CD4-positive, alpha-beta memory T cell (primary cell): Measurements from ENCODE around the gene AHCYL1. TPM values are rescaled to one million over a fixed set of nuclear protein-coding genes. Genes with fewer than 3 reads are reported as not detected.

Experiments
- CTCF ChIA-PET: fragments of 350-600 bp; sonication (Branson Sonifier 250); formaldehyde crosslinking; loops from one replicate; lab custom pipeline; 2021; ENCODE audit warnings: inconsistent platforms; ENCODE audit not compliant: partially characterized antibody; lab: Charles Lee
- POLR2A ChIA-PET: fragments of 350-600 bp; sonication (Branson Sonifier 250); formaldehyde crosslinking; loops from one replicate; lab custom pipeline; 2021; ENCODE audit not compliant: partially characterized antibody; lab: Charles Lee
- DNase-seq, 5 donors: peaks; one replicate each; pipeline versions ENCODE4 v3.0.0 to v3.0.0-alpha.2; 2020 to 2022; ENCODE audit warnings: mixed read lengths in 1 of 5
- H3K27ac ChIP-seq: one replicate; pipeline ENCODE4 v1.7.0; 2013; ENCODE audit warnings: low read depth, low read length
- H3K27me3 ChIP-seq: 2 replicates; pipeline ENCODE4 v1.7.0; 2013; ENCODE audit warnings: mild to moderate bottlenecking, low read length, moderate library complexity; ENCODE audit not compliant: insufficient read depth
- H3K36me3 ChIP-seq: 2 replicates; pipeline ENCODE4 v1.7.0; 2013; ENCODE audit warnings: mild to moderate bottlenecking, low read length, moderate library complexity; ENCODE audit not compliant: insufficient read depth
- H3K4me1 ChIP-seq: 2 replicates; pipeline ENCODE4 v1.7.0; 2013; ENCODE audit warnings: mild to moderate bottlenecking, low read length, moderate library complexity; ENCODE audit not compliant: insufficient read depth
- H3K4me3 ChIP-seq, 2 donors: one replicate each; pipeline ENCODE4 v1.7.0; 2013; ENCODE audit warnings: low read length in 2 of 2, mild to moderate bottlenecking in 1 of 2
- H3K9me3 ChIP-seq, 2 donors: one replicate each; pipeline ENCODE4 v1.7.0; 2013; ENCODE audit warnings: low read length in 2 of 2, control low read depth in 1 of 2; ENCODE audit not compliant: control insufficient read depth in 1 of 2
- H3K27ac Mint-ChIP-seq, 7 donors: one replicate each; pipeline ENCODE4 v1.8.0; 2020 to 2021; ENCODE audit warnings: mixed read lengths in 7 of 7, mild to moderate bottlenecking in 6 of 7, inconsistent platforms in 3 of 7, moderate library complexity in 3 of 7
- H3K27me3 Mint-ChIP-seq, 2 donors: one replicate each; pipeline ENCODE4 v1.8.0; 2020 to 2021; ENCODE audit warnings: mixed read lengths in 2 of 2
- H3K36me3 Mint-ChIP-seq, 2 donors: one replicate each; pipeline ENCODE4 v1.8.0; 2020 to 2021; ENCODE audit warnings: mixed read lengths in 2 of 2, inconsistent platforms in 1 of 2, mild to moderate bottlenecking in 1 of 2
- H3K4me1 Mint-ChIP-seq, 4 donors: one replicate each; pipeline ENCODE4 v1.8.0; 2020 to 2021; ENCODE audit warnings: mixed read lengths in 4 of 4, mild to moderate bottlenecking in 1 of 4
- H3K4me3 Mint-ChIP-seq, 8 donors: one replicate each; pipeline ENCODE4 v1.8.0; 2020 to 2021; ENCODE audit warnings: mixed read lengths in 8 of 8, mild to moderate bottlenecking in 7 of 8, moderate library complexity in 6 of 8, inconsistent platforms in 3 of 8
- H3K9me3 Mint-ChIP-seq, 8 donors: one replicate each; pipeline ENCODE4 v1.8.0; 2020 to 2021; ENCODE audit warnings: mixed read lengths in 8 of 8, mild to moderate bottlenecking in 5 of 8, inconsistent platforms in 3 of 8, moderate library complexity in 1 of 8
- intact Hi-C: fragments of 100-400 bp; cut with micrococcal nuclease; formaldehyde crosslinking; loops from one replicate; pipeline ENCODE4 v1.15.1; 2023
- polyA plus RNA-seq, 2 donors: library from polyadenylated mRNA; unstranded; fragments of 300-500 nt; fragmentation: Illumina TruSeq; gene quantifications; one replicate each; pipeline ENCODE4 v1.2.3, GENCODE V29; 2021
- total RNA-seq, 2 experiments: library from RNA; stranded (reverse); gene quantifications; one replicate each; pipeline ENCODE4 v1.2.3, GENCODE V29; 2021

The AHCYL1 gene
- total and polyA plus RNA-seq, 4 experiments from 2014 or later = 41.7 to 54.9 (median 44.7) TPM

DNA sequence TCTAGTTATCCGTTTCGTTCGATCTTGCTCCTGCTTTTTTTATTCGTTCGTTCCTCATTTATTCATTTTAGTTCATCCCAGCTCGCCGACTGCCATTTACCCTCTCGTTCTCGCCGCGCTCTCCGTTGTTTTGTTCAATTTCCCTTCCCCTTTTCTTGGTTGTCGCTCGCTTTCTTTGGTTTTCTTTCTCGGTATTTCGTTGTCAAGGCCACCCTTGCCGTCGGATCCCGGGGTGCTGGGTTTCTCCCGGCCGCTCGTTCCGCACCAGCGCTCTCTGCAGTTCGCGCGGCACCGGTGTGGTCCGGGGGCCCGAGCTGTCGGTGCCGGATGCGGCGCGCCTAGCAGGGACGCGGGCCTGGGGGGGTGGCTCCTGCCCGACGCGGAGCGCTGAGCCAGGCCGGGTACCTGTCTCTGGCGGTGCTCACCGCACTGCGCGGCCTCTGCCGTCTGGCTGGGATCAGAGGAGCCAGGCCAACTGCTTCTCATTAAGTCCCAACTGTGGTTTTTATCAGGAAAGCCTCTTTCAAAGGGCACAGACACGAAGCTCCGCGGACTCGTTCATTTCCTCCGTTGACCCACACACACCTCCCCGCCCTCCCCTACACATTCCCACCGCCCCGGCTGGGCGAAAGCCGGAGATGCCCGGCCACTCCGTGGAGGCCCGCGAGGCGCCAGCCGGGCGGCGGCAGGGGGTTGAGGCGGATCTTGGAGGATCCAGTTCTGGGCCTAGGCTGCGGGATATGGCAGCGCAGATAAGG is 84.3 kb downstream of the AHCYL1 start:
- Histone ChIP-seq H3K4me3 (peak overlapping the region in 1 of 2 donors; percentile 11), H3K4me1 (peaks cover 28% of the 10 kb centered on the region), H3K27ac (no peak overlapping the region), H3K27me3 (peaks cover 28% of the 10 kb centered on the region), H3K9me3 (no peaks in the 10 kb centered on the region), H3K36me3 (no peaks in the 10 kb centered on the region)
- ChIA-PET CTCF (interaction anchor here (1.5 to 5.7 kb wide), 2 partner anchors 9 to 15 kb away, joined by 7 to 34 read pairs; no protein-coding TSS in a partner anchor), POLR2A (interaction anchor here (1.4 kb wide), 1 partner anchor 19 kb away, joined by 4 read pairs; no protein-coding TSS in a partner anchor)
- peak overlapping the region in 1 of 7 donors; percentile 11 for H3K27ac Mint-ChIP-seq
- H3K36me3 Mint-ChIP-seq = no peaks in the 10 kb centered on the region
- H3K4me1 Mint-ChIP-seq = peaks cover 8 to 25% (median 16%) of the 10 kb centered on the region in 4 donors
- peaks cover 31 to 40% of the 10 kb centered on the region in 2 donors for H3K27me3 Mint-ChIP-seq
- peak in 3 of 5 donors; percentile 27 to 37 (median 34) for DNase-seq
- intact Hi-C loops = no loop called here
- peak overlapping the region; percentile 56 to 92 (median 76) for H3K4me3 Mint-ChIP-seq
- peaks cover 0 to 3% (median 0%) of the 10 kb centered on the region in 8 donors for H3K9me3 Mint-ChIP-seq

DNA sequence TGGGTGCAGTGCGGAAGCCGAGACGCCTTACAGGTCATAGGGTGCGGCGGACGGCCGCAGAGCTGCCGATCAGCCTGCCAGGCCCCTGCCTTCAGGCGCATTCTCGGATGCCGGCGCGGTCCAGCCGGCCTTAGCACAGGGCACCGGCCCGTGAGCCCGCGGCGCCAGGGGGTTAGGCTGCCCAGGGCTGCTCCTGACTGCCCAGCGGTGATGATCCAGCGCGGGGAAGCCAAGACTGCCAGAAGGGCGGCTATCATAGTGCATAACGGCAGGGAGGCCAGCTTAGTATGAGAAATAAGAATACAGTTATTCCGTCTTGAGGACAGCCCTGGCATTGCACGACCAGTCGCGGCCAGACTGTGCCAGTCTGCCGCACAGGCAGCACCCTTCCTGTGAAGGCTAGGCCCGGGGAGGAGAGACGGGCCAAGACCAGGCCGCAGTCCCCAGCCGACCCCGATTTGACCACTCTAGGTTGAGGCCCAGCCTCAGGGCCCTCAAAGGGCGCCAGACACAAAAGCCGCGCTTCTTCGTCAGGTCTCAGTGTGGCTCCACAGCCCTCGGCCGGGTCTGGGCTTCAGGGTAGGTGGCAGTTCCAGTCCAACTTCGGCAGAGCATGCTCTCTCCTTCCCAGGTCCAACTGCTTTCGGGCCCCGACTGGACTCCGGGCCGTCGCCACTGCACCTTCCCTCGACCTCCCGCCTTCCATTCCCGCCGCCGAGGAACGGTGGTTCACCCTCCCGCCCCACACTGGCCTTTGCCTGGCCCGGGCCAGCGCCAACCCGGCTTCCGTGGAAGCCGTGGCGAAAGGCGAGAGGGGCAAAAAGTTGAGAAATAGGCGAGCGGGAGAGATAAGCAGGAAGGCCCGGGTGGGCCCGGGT is 85.1 kb downstream of the AHCYL1 start:
- POLR2A ChIA-PET = interaction anchor here (1.4 kb wide), 1 partner anchor 19 kb away, joined by 4 read pairs; no protein-coding TSS in a partner anchor
- peaks cover 28% of the 10 kb centered on the region for H3K27me3 ChIP-seq
- no peak overlapping the region for H3K4me3 ChIP-seq
- Mint-ChIP-seq H3K36me3 (no peaks in the 10 kb centered on the region), H3K9me3 (peaks cover 0 to 3% (median 0%) of the 10 kb centered on the region in 8 donors), H3K4me1 (peaks cover 8 to 25% (median 16%) of the 10 kb centered on the region in 4 donors), H3K4me3 (peak overlapping the region in 6 of 8 donors; percentile 39 to 75 (median 57)), H3K27me3 (peaks cover 31 to 42% of the 10 kb centered on the region in 2 donors), H3K27ac (no peak overlapping the region)
- H3K36me3 ChIP-seq = no peaks in the 10 kb centered on the region
- CTCF ChIA-PET = interaction anchor here (1.5 to 5.7 kb wide), 2 partner anchors 9 to 16 kb away, joined by 7 to 34 read pairs; no protein-coding TSS in a partner anchor
- H3K9me3 ChIP-seq = no peaks in the 10 kb centered on the region
- no peak for DNase-seq
- intact Hi-C loops = no loop called here
- H3K4me1 ChIP-seq = peaks cover 28% of the 10 kb centered on the region
- H3K27ac ChIP-seq = no peak overlapping the region

DNA sequence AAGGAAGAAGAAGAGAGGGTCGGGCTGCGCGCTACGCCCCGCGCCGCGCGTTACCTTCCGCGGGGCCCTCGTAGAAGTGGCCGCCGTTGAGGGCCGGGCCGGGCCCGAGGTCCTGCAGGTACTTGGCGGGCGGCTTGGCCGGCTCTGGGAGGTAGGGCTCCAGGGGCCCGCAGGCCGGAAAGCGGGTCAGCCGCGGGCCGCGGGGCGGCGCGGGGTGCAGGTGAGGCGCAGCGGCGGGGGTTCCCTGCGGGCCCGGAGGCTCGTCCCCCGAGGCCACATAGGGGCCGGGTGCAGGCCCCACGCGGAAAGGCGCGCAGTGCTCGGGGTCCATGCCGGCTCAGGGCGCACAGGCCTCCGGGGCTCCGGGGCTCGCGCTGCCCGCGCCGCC is 85.7 kb downstream of the AHCYL1 start:
- peaks cover 28% of the 10 kb centered on the region for H3K4me1 ChIP-seq
- no peak for DNase-seq
- POLR2A ChIA-PET = no interaction called here
- H3K27me3 ChIP-seq = peaks cover 28% of the 10 kb centered on the region
- peaks cover 0 to 3% (median 0%) of the 10 kb centered on the region in 8 donors for H3K9me3 Mint-ChIP-seq
- no peak overlapping the region for H3K27ac Mint-ChIP-seq
- peaks cover 8 to 25% (median 16%) of the 10 kb centered on the region in 4 donors for H3K4me1 Mint-ChIP-seq
- CTCF ChIA-PET = interaction anchor here (1.2 to 4.2 kb wide), 4 partner anchors 8 to 42 kb away, joined by 3 to 25 read pairs (median 4); no protein-coding TSS in a partner anchor
- H3K27me3 Mint-ChIP-seq = peaks cover 31 to 45% of the 10 kb centered on the region in 2 donors
- H3K4me3 ChIP-seq = no peak overlapping the region
- intact Hi-C loops = no loop called here
- H3K36me3 ChIP-seq = no peaks in the 10 kb centered on the region
- H3K4me3 Mint-ChIP-seq = peak overlapping the region in 3 of 8 donors; percentile 39 to 75 (median 71)
- H3K36me3 Mint-ChIP-seq = no peaks in the 10 kb centered on the region
- no peaks in the 10 kb centered on the region for H3K9me3 ChIP-seq
- no peak overlapping the region for H3K27ac ChIP-seq

DNA sequence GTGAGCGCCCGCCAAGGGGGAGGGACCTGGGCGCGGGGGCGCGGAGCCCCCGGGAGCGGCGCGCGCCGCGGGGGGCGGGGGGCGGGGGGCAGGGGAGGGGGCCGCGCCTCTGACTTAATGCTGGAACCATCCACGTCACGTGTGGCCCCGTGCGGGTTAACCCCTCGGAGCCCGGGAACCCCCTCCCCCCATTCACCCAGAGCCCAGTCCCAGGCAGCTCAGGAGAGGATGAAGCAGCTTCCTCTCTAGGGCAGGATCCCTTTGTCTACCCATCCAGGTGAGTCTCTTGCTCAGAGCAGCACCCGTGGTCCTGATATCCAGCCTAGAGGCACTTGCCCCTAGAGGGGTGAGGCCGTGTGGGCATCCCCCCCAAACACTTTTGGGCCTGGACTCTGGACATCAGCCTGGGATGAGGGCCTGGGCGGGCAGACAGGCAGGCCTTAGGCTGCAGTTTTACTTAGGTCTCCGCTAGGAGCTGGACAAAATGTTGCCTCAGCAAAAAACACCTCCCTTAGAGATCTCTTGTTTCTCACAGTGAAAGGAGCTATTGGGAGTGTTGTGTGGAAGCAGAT is 86.2 kb downstream of the AHCYL1 start, which contains the start of gene ALX3:
Gene ALX3 (minus strand): TSS at position 2 of the 572 bp plus-strand sequence. CDS start 60 bp downstream, outside the sequence.
- Histone ChIP-seq H3K36me3 (no peaks in the 10 kb centered on the region), H3K27me3 (peaks cover 28% of the 10 kb centered on the region), H3K4me3 (no peak within 1 kb of the TSS), H3K9me3 (no peaks in the 10 kb centered on the region), H3K27ac (no peak within 1 kb of the TSS), H3K4me1 (peaks cover 28% of the 10 kb centered on the region)
- intact Hi-C loops = no loop called here
- Mint-ChIP-seq H3K4me1 (peaks cover 8 to 25% (median 16%) of the 10 kb centered on the region in 4 donors), H3K36me3 (no peaks in the 10 kb centered on the region), H3K27me3 (peaks cover 31 to 44% of the 10 kb centered on the region in 2 donors), H3K4me3 (peak within 1 kb of the TSS in 6 of 8 donors; percentile 39 to 75 (median 57)), H3K27ac (no peak within 1 kb of the TSS), H3K9me3 (peaks cover 0 to 3% (median 0%) of the 10 kb centered on the region in 8 donors)
- ChIA-PET POLR2A (interaction anchor here (0.8 kb wide), 1 partner anchor 36 kb away, joined by 4 read pairs; the partner anchor contains the start of gene STRIP1), CTCF (interaction anchor here (1.0 to 4.2 kb wide), 5 partner anchors 9 to 42 kb away, joined by 3 to 25 read pairs (median 3); no protein-coding TSS in a partner anchor)
- DNase-seq = no peak

Other genes with a start within 250 kb of the AHCYL1 start
- 1 to 10 TPM; 1.2 TPM for gene GSTM3, start 243.7 kb upstream of the AHCYL1 start, total RNA-seq
- 10 to 100 TPM; 25.7 to 44.3 TPM for gene GSTM3, start 243.7 kb upstream of the AHCYL1 start, polyA plus RNA-seq
- gene EPS8L3, start 220.8 kb upstream of the AHCYL1 start, total RNA-seq = not detected
- gene EPS8L3, start 220.8 kb upstream of the AHCYL1 start, polyA plus RNA-seq = not detected
- gene CSF1, start 73.9 kb upstream of the AHCYL1 start, total RNA-seq = 10 to 100 TPM; 10.3 to 13.9 TPM
- gene CSF1, start 73.9 kb upstream of the AHCYL1 start, polyA plus RNA-seq = 10 to 100 TPM in 1 of 2 donors, 1 to 10 TPM in 1; 5.0 to 12.5 TPM
- gene STRIP1, start 49.9 kb downstream of the AHCYL1 start, total RNA-seq = 10 to 100 TPM; 73.3 TPM
- gene STRIP1, start 49.9 kb downstream of the AHCYL1 start, polyA plus RNA-seq = 10 to 100 TPM; 16.5 to 30.2 TPM
- gene ALX3, start 85.9 kb downstream of the AHCYL1 start, total RNA-seq = not detected
- not detected for gene ALX3, start 85.9 kb downstream of the AHCYL1 start, polyA plus RNA-seq
- gene UBL4B, start 127.7 kb downstream of the AHCYL1 start, total RNA-seq = not detected
- gene UBL4B, start 127.7 kb downstream of the AHCYL1 start, polyA plus RNA-seq = not detected
- gene SLC6A17, start 165.7 kb downstream of the AHCYL1 start, total RNA-seq = not detected
- not detected for gene SLC6A17, start 165.7 kb downstream of the AHCYL1 start, polyA plus RNA-seq
- 10 to 100 TPM; 11.9 to 13.4 TPM for gene KCNC4, start 225.5 kb downstream of the AHCYL1 start, total RNA-seq
- 1 to 10 TPM; 2.3 to 3.0 TPM for gene KCNC4, start 225.5 kb downstream of the AHCYL1 start, polyA plus RNA-seq